Ovary (tissue), 9 donors: ENCODE data around the gene MPP2. TPM values are rescaled to one million over a fixed set of nuclear protein-coding genes. Genes with fewer than 3 reads are reported as not detected.
A peak's percentile ranks its signal among the peaks of the same experiment; 100 is the strongest.

ENCODE experiments used
- DNase-seq, 5 donors: peaks; one replicate each; pipeline ENCODE4 v3.0.0-alpha.2; 2019 to 2020
- H3K27ac ChIP-seq, 2 donors: fragments of 200-600 bp; one replicate each; pipeline versions ENCODE4 v1.5.1 to v1.8.0; 2019 to 2022
- H3K27me3 ChIP-seq: fragments of 200-600 bp; one replicate; pipeline ENCODE4 v1.8.0; 2022
- H3K36me3 ChIP-seq: fragments of 200-600 bp; sonication (generic); one replicate; pipeline ENCODE4 v1.5.1; 2019
- H3K4me1 ChIP-seq: one replicate; pipeline ENCODE4 v1.8.1; 2013; ENCODE audit warnings: mild to moderate bottlenecking, moderate library complexity; ENCODE audit not compliant: insufficient read depth
- H3K4me3 ChIP-seq: fragments of 200-600 bp; sonication (generic); one replicate; pipeline ENCODE4 v1.5.1; 2017
- H3K9me3 ChIP-seq, 2 donors: fragments of 200-600 bp in 1 of 2; sonication (generic) in 1 of 2; one replicate each; pipeline versions ENCODE4 v1.5.1 to v1.8.1; 2013 to 2019; ENCODE audit warnings: mild to moderate bottlenecking in 1 of 2, moderate library complexity in 1 of 2
- CTCF ChIP-seq, 3 donors: fragments of 450-650 bp in 2 of 3; fragments of 200-600 bp in 1 of 3; IDR thresholded peaks; one replicate each; pipeline versions ENCODE4 v1.5.1 to v1.8.0; 2016 to 2022; ENCODE audit warnings: antibody characterized with exemption in 3 of 3, mild to moderate bottlenecking in 1 of 3
- EP300 ChIP-seq: sonication (generic); formaldehyde crosslinking; IDR thresholded peaks from one replicate; pipeline ENCODE4 v1.6.1; 2017; ENCODE audit warnings: antibody characterized with exemption
- POLR2A ChIP-seq: fragments of 450-650 bp; IDR thresholded peaks from one replicate; pipeline ENCODE4 v1.6.1; 2017; ENCODE audit warnings: antibody characterized with exemption, mild to moderate bottlenecking, moderate library complexity
- WGBS, 3 donors: extraction: QIAGEN DNeasy Blood & Tissue Kit in 1 of 3; methylation state at CpG; one replicate each; pipeline versions ENCODE4 v1.1.5 to v1.1.7; 2013 to 2017; 5-methylcytosine and 5-hydroxymethylcytosine counted together
- intact Hi-C, 4 donors: fragments of 100-400 bp; cut with DNase I; formaldehyde crosslinking; loops; one replicate each; pipeline versions ENCODE4 v1.11.0 to v1.15.1; 2022 to 2023
- polyA plus RNA-seq, 2 donors: library from polyadenylated mRNA; stranded (reverse); fragments of 200-250 nt in 1 of 2; fragments of 350-450 nt in 1 of 2; fragmentation: Illumina TruSeq in 1 of 2; extraction: RNeasy Lipid Tissue Mini Kit (QIAGEN cat#74804) in 1 of 2; gene quantifications; one replicate each; pipeline ENCODE4 v1.2.3, GENCODE V29; 2013 to 2014
- total RNA-seq, 7 donors: library from RNA; depleted of rRNA in 2 of 7; stranded (reverse); fragments of >200 nt in 2 of 7; fragmentation: NEBNext Ultra II Directional in 3 of 7; extraction: Animal tissue kit (Norgen Biotek cat#: 25700) in 3 of 7; gene quantifications; one replicate each; pipeline versions ENCODE4 v1.1.0 to v1.2.4, GENCODE V29; 2016 to 2023
- donor health status: DM: no; HTN: no; CAD: no; lungs with moderate emphysema.
- donor health status: DM: no; HTN: no; CAD: no.
- donor health status: Bipolar disorder and iron deficiency.
- donor health status: DM: yes; HTN: yes; CAD: no.
- donor health status: DM: no; HTN: no; CAD: no.
- donor health status: DM: yes; HTN: yes; CAD: no.

The MPP2 gene
- total and polyA plus RNA-seq, 9 donors = 2.6 to 6.5 (median 4.9) TPM

GRCh38 chr17:43907998-43908721, 824 bp upstream of the MPP2 start:
- Histone ChIP-seq H3K36me3 (no peaks in the 10 kb centered on the region), H3K9me3 (no peaks in the 10 kb centered on the region), H3K4me3 (peak overlapping the region; percentile 57), H3K27me3 (no peaks in the 10 kb centered on the region), H3K4me1 (peaks cover 10% of the 10 kb centered on the region), H3K27ac (no peak overlapping the region)
- DNase-seq = peak; percentile 47 to 72 (median 69)
- WGBS, 3 donors = 12 to 18% (median 13%) methylated on average over 26 of the region's 26 CpGs
- intact Hi-C loops = no loop called here
- TF ChIP-seq EP300 (no peak), POLR2A (no peak), CTCF (IDR thresholded peaks at IDR 0.05) (no peak)

DNA sequence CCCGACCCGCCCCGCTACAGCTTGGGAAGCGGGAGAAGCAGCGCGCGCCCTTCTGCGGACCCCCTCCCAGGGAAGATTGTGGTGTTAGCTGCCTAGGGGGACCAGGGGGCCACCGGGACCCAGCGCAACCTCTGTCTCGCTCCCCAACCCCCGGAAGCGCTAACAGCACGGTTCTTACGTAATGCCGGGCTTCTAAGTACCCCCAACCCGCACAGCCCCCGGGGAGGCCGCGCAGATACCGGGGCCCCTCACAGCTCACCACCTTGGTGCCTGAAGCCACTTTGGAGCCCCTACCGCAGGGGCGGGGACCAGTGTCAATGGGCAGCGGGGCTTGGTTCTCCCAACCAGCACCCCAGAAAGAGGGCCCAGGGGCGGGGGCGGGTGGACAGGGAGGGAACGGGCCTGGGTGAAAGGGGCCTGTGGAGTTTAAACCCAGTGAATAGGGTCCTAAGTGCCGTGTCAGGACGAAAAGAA, 348 bp downstream of the MPP2 start:
- intact Hi-C loops = no loop called here
- no peak for TF ChIP-seq EP300
- no peak for TF ChIP-seq POLR2A
- TF ChIP-seq CTCF (IDR thresholded peaks at IDR 0.05) = no peak

DNA sequence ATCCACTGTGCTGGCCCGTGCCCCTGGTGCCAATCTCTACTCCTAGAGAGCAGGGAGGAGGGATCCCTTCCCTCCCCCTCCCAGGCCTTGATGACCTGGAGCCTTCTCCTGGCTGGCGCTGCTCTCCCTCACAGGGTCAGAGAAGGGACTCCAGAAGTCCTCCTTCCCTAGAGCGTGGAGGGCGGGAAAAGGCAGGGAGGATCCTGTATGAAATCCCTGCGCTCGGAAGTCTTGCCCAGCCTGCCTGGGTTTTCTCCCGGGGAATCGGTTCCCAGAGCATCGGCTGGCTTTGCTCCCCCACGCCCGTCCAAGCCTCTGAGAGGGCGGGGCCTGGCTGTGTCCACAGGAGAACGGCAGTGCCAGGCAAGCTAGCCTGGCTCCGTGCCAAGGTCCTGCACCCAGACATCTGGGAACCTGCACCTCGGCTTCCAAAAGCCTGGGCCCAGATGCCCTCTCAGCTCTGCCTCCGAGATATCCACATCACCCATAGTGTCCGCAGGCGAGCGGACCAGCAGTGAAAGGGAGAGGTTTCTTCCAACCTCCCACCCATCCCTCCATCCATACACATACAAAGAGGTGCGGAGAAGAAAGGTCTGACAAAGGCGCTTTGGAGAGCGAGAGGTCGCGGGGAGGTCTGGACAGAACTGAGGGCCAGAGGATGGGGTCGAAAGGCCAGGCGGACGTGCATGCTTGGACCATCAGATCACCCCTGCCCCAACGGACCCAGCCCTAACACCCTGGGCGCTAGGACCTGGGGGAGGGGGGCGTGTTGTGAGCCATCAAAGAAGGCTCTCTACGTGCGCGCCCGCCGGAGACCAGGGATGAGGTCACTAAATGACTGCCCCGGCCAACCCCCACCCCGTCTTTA, 1.1 kb downstream of the MPP2 start:
- H3K4me1 ChIP-seq = peaks cover 10% of the 10 kb centered on the region
- intact Hi-C loops = no loop called here
- WGBS, 3 donors = 3 to 5% (median 3%) methylated on average over 33 to 37 of the region's 37 CpGs

More for the DNA sequence above, 348 bp downstream of the MPP2 start:
- no peaks in the 10 kb centered on the region for H3K9me3 ChIP-seq
- peak in 4 of 5 donors; percentile 15 to 54 (median 47) for DNase-seq
- H3K36me3 ChIP-seq = no peaks in the 10 kb centered on the region
- 1% methylated on average over 28 to 29 of the region's 29 CpGs for WGBS, 3 donors
- H3K4me3 ChIP-seq = peak overlapping the region; percentile 57
- no peaks in the 10 kb centered on the region for H3K27me3 ChIP-seq
- peak overlapping the region; percentile 9 to 68 for H3K27ac ChIP-seq
- H3K4me1 ChIP-seq = peaks cover 10% of the 10 kb centered on the region

More for the DNA sequence above, 1.1 kb downstream of the MPP2 start:
- Histone ChIP-seq H3K27me3 (no peaks in the 10 kb centered on the region), H3K9me3 (no peaks in the 10 kb centered on the region), H3K4me3 (peak overlapping the region; percentile 57), H3K36me3 (no peaks in the 10 kb centered on the region), H3K27ac (peak overlapping the region in 1 of 2 donors; percentile 68)
- no peak for TF ChIP-seq CTCF (IDR thresholded peaks at IDR 0.05)
- TF ChIP-seq POLR2A = no peak
- TF ChIP-seq EP300 = no peak
- peak; percentile 66 to 83 (median 76) for DNase-seq
